NB4 (cell line): ENCODE measurements around the gene DHRS2.

ENCODE experiments used
- MYC ChIP-seq: IDR thresholded peaks from 2 replicates; pipeline ENCODE4 v1.6.1; 2011; ENCODE audit warnings: low read depth, low read length
- POLR2A ChIP-seq: IDR thresholded peaks from 2 replicates; pipeline ENCODE4 v1.6.1; 2011; ENCODE audit warnings: mild to moderate bottlenecking; ENCODE audit not compliant: insufficient read length; ENCODE audit errors: extremely low read depth
- TF ChIP-seq, protein P1 (sequence below): IDR thresholded peaks from one replicate; pipeline ENCODE4 v1.5.1; 2012; ENCODE audit warnings: low read depth, low read length
- TF ChIP-seq, protein P2 (sequence below): IDR thresholded peaks from 2 replicates; pipeline ENCODE4 v1.6.1; 2011; ENCODE audit warnings: low read depth, low read length

DNA sequence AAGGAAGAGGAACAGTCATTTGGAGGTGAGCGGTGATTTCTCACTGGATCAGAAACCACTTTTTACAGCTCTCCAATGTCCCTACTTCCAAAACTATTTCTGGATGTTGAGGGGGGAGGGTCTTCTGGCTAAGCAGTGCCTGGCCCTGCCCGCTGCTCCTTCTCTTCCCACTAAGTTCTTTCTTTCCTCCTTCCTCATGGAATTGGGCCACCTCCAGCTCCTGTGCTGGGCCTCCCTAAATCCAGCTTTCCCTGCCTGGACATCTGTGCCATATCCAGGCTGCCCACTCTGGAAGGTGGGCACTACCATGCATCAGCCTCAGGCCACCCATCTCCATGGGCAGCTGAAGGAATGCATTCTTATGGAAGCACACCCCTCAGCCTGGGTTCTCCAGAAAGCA lies 11.5 kb downstream of the DHRS2 start:
- TF ChIP-seq, protein P1, sequence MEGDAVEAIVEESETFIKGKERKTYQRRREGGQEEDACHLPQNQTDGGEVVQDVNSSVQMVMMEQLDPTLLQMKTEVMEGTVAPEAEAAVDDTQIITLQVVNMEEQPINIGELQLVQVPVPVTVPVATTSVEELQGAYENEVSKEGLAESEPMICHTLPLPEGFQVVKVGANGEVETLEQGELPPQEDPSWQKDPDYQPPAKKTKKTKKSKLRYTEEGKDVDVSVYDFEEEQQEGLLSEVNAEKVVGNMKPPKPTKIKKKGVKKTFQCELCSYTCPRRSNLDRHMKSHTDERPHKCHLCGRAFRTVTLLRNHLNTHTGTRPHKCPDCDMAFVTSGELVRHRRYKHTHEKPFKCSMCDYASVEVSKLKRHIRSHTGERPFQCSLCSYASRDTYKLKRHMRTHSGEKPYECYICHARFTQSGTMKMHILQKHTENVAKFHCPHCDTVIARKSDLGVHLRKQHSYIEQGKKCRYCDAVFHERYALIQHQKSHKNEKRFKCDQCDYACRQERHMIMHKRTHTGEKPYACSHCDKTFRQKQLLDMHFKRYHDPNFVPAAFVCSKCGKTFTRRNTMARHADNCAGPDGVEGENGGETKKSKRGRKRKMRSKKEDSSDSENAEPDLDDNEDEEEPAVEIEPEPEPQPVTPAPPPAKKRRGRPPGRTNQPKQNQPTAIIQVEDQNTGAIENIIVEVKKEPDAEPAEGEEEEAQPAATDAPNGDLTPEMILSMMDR: no peak
- TF ChIP-seq POLR2A (no peak), MYC (no peak)
- TF ChIP-seq, protein P2, sequence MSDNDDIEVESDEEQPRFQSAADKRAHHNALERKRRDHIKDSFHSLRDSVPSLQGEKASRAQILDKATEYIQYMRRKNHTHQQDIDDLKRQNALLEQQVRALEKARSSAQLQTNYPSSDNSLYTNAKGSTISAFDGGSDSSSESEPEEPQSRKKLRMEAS: no peak
